HPDE6-E6E7 (cell line): Measurements from ENCODE around the gene AVPR1B.
A peak's percentile ranks its signal among the peaks of the same experiment; 100 is the strongest.
"Not testable (repeated sequence)": the region's sequence is repeated elsewhere in the genome, so short reads cannot be mapped to it uniquely, and the experiment has no call there.

Experiments
- DNase-seq: peaks from one replicate; pipeline ENCODE4 v3.0.0; 2011; ENCODE audit warnings: missing footprints; ENCODE audit errors: extremely low spot score

AVPR1B gene

DNA sequence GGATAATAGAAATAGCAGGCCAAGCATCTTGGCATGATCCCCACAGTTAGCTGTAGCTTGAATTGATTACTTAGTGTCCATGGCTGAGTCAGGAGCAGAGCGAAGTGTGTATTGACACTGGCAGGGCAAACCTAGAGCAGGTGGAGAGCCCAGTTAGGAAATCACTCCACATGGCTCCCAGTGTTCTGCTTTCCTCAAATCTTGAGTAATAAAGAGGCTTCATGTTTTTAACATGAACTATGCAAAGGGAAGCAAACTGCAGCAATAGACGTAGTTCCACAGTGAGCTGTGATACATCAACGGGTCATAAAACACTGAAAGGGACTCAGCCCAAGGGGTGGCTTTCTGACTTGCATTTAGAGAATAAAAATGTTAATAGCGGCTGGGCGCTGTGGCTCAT lies 35.3 kb downstream of the AVPR1B start:
- DNase-seq, result no peak

- no peak for DNase-seq
Measured at GRCh38 chr1:206080026-206080820, 37.0 kb downstream of the AVPR1B start.

- no peak for DNase-seq
Measured at GRCh38 chr1:206079135-206079534, 38.1 kb downstream of the AVPR1B start.

GRCh38 chr1:206075786-206076755 lies 41.1 kb downstream of the AVPR1B start:
- DNase-seq, result peak; percentile 29

DNA sequence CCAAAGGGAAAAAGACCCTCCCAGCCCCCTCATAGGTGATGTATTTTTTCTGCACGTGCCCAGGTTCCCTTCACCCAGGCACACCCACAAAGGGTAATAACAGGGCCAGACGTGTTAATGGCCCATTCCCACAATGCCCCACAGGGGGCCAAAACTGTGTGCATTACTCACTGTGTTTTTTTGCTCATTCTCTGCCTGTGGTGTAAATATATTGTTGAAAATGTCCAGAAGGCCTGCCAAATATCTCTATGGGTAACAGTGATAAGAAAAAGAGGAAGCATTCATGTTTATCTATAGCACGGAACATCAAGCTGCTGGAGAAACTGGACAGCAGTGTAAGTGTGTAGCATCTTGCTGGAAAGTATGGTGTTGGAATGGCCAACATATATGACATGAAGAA lies 42.3 kb downstream of the AVPR1B start:
- no peak for DNase-seq

GRCh38 chr1:206070627-206071304 lies 46.4 kb downstream of the AVPR1B start:
- DNase-seq, result no peak

GRCh38 chr1:206068314-206068713 lies 48.9 kb downstream of the AVPR1B start:
- DNase-seq, result no peak

DNA sequence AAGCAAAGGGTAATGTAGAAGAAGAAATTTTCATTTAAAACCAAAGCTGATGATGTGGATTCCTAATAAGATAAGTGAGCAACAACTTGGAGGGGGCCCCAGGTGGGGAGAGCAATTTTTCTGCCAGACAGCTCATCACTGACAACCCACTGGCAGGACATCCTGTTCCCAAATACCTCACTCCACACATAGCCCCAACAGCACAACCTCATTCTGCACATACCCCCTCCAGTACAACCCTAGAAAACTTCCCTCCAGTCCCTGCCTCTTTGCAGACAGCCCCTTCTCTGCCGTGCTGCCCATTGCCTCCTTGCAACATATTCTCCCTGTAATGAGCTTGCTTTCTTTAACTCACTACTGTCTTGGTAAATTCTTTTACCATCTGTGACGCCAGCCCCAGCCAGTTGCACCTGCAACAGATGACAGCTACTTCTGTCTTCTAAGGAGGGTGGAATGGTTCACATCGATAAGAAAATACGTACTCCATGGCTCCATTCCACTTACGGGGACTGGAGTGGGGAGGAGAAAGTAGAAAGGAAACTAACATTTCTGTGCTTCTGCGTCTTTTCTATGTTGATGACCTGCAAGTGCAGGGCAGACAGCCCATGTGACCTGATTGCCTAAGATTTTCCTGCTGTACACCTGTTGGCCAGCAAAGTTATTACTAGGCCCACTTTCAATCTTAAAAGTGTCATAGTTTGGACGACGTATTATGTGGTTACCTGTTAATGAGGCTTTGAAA lies 49.5 kb downstream of the AVPR1B start:
- no peak for DNase-seq

DNA sequence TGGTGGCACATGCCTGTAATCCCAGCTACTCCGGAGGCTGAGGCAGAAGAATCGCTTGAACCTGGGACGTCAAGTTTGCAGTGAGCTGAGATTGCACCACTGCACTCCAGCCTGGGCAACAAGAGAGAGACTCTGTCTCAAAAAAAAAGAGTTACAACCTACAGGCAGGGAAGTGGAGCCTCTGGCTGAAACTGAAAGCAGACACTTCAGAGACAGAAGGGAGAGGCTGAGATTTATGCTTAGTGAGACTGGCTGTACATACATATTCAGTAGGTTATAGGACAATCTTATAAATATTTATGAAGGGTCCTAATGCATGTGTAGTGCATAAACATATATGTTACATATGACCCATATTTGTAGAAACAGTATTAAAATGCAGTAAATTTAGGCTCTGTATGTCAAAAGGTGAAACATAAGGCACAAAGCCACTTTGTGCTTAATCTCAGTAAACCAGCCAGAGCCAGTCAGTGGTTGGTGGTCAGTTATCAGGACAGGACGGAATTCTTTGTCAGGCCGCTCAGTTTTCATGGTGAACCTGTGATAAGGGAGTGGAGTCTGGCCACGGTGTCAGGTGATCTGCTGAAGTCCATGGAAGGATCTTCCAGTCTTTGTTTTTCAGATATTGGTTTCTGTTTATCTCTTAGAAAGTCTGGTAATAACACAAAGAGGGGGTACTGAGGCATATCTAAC lies 50.6 kb downstream of the AVPR1B start:
- DNase-seq, result no peak

- DNase-seq, result no peak
Measured at GRCh38 chr1:206065547-206066145, 51.5 kb downstream of the AVPR1B start.

GRCh38 chr1:206064501-206064900 lies 52.7 kb downstream of the AVPR1B start:
- DNase-seq, result not testable (repeated sequence)

DNA sequence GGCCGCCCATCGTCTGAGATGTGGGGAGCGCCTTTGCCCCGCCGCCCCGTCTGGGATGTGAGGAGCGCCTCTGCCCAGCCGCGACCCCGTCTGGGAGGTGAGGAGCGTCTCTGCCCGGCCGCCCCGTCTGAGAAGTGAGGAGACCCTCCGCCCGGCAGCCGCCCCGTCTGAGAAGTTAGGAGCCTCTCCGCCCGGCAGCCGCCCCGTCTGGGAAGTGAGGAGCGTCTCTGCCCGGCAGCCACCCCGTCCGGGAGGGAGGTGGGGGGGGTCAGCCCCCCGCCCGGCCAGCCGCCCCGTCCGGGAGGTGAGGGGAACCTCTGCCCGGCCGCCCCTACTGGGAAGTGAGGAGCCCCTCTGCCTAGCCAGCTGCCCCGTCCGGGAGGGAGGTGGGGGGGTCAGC lies 53.2 kb downstream of the AVPR1B start:
- DNase-seq, result not testable (repeated sequence)

DNA sequence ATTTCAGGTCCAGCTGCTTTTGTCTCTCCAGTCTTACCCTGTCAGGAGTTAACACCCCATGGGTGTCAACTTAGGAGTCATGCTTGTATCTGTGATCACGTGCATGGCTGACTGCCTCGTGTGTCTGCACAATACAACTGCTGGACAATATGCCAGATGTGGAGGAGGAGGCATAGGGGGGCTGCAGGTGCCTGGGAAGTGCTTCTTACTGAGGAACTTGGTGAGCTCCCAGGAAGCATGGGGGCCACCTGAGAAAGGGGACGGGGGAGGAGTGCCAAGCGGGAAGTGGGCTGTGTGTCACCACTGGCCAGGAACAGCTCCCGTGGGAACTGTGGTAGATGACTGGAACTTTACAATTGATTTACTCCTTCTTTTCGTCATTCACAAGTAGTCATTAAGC lies 54.7 kb downstream of the AVPR1B start:
- DNase-seq, result no peak

DNA sequence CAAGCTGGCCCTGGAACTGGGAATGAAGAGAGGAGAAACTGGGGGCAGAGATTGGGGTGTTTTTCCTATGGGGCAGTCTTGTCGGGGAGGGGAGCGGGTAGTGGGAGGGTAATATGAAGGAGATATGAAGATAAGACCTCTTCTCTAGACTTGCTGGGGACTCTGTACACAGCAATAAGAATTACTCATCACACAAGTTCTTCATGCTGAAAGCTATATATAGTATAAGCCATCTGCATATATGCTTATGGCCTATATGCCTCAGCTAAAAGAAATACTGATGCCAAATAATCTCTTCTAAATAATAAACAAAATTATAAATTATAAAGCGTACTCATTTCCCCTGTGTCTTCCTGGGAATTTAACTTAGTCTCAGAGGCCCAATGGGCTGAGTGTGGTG lies 56.3 kb downstream of the AVPR1B start:
- no peak for DNase-seq
